MM.1S (cell line): ENCODE measurements around the gene TARBP2.

Experiments
- CTCF ChIP-seq: fragments of 300-600 bp; sonication (generic); IDR thresholded peaks from 2 replicates; pipeline ENCODE4 v1.5.1; 2016; ENCODE audit warnings: antibody characterized with exemption, low read length, mixed read lengths
- EZH2 ChIP-seq: fragments of 300-600 bp; sonication (generic); optimal IDR thresholded peaks from 2 replicates; pipeline ENCODE3; 2017; ENCODE audit warnings: low read depth, mild to moderate bottlenecking, antibody characterized with exemption, low read length, mixed read lengths
- EZH2phosphoT487 ChIP-seq: fragments of 300-600 bp; sonication (generic); IDR thresholded peaks from 2 replicates; pipeline ENCODE4 v1.6.1; 2018; ENCODE audit warnings: antibody characterized with exemption, low read length

GRCh38 chr12:53493610-53494391, 7.3 kb upstream of the TARBP2 start:
- TF ChIP-seq CTCF (no peak), EZH2 (no peak), EZH2phosphoT487 (no peak)
